ENCODE measurements around the gene STING1. TPM values are rescaled to one million over a fixed set of nuclear protein-coding genes. Genes with fewer than 3 reads are reported as not detected.
"Not testable (repeated sequence)": the region's sequence is repeated elsewhere in the genome, so short reads cannot be mapped to it uniquely, and the experiment has no call there.

The STING1 gene
- total RNA-seq, 1 experiment from 2014 or later: not detected

DNA sequence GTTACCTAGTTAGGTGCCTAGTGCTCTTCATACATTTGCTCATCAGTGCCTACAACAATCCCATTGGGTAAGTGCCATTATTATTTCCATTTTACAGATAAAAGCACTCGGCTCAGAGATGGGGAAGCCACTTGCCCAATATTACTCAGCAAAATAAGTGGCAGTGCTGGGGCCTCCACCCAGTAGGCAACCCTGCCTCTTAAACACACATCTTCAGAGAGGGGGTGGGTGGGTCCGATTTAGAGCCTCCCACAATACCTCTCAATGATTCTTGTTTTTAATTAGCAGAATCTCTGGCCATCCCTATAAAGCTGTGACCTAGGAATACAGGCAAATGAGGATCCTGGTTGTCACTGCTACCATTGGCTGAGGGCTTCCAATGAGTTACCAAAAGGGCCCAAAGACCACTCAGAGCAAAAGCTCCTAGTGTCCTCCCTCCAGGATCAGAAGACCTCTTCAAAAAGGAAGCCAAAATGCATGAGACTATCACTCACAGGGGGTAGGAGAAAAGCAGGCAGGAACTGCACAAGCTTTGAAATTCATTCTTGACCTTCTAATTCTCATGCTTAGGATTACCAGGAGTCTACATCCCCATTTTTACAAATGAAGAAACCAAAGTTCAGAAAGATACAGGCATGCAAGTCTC is 42.5 kb upstream of the STING1 start:
- Histone ChIP-seq H4K20me1 (ENCODE audit: insufficient read depth, low read depth, low read length) (no peaks in the 10 kb centered on the region), H3K27me3 (ENCODE audit: low read length) (no peaks in the 10 kb centered on the region), H3K9ac (ENCODE audit: low read length) (no peak overlapping the region), H3K4me3 (ENCODE audit: low read length) (no peak overlapping the region), H3K9me3 (ENCODE audit: low read length) (no peaks in the 10 kb centered on the region), H3K9me2 (replicated peaks; ENCODE audit: insufficient read depth, low read length) (no peaks in the 10 kb centered on the region), H3K36me3 (ENCODE audit: insufficient read depth, low read length) (no peaks in the 10 kb centered on the region), H3K27ac (ENCODE audit: low read length) (no peak overlapping the region), H3K4me1 (ENCODE audit: low read length) (peaks cover 21% of the 10 kb centered on the region), H3K4me2 (ENCODE audit: low read depth, low read length, poor library complexity, severe bottlenecking) (no peak overlapping the region), H2AFZ (ENCODE audit: low read length) (no peak overlapping the region), H3K79me2 (ENCODE audit: low read length) (no peaks in the 10 kb centered on the region)
- no peak for DNase-seq

- Histone ChIP-seq H3K9me2 (replicated peaks; ENCODE audit: insufficient read depth, low read length) (no peaks in the 10 kb centered on the region), H3K9me3 (ENCODE audit: low read length) (no peaks in the 10 kb centered on the region), H2AFZ (ENCODE audit: low read length) (no peak overlapping the region; the same call in 1 of the 2 replicates), H3K36me3 (ENCODE audit: insufficient read depth, low read length) (no peaks in the 10 kb centered on the region), H3K4me1 (ENCODE audit: low read length) (peaks cover 21% of the 10 kb centered on the region), H3K27me3 (ENCODE audit: low read length) (no peaks in the 10 kb centered on the region), H3K79me2 (ENCODE audit: low read length) (no peaks in the 10 kb centered on the region), H3K9ac (ENCODE audit: low read length) (no peak overlapping the region), H3K4me3 (ENCODE audit: low read length) (no peak overlapping the region), H3K27ac (ENCODE audit: low read length) (no peak overlapping the region), H3K4me2 (ENCODE audit: low read depth, low read length, poor library complexity, severe bottlenecking) (peak overlapping the region; percentile 40), H4K20me1 (ENCODE audit: insufficient read depth, low read depth, low read length) (no peaks in the 10 kb centered on the region)
- no peak for DNase-seq
Measured at GRCh38 chr5:139524446-139524845, 41.9 kb upstream of the STING1 start.

GRCh38 chr5:139523635-139524445 is 41.3 kb upstream of the STING1 start:
- H3K27me3 ChIP-seq (ENCODE audit: low read length): no peaks in the 10 kb centered on the region
- H3K9me2 ChIP-seq (replicated peaks; ENCODE audit: insufficient read depth, low read length): no peaks in the 10 kb centered on the region
- H3K4me3 ChIP-seq (ENCODE audit: low read length): no peak overlapping the region
- H2AFZ ChIP-seq (ENCODE audit: low read length): no peak overlapping the region; the same call in 1 of the 2 replicates
- H3K79me2 ChIP-seq (ENCODE audit: low read length): no peaks in the 10 kb centered on the region
- peaks cover 21% of the 10 kb centered on the region for H3K4me1 ChIP-seq (ENCODE audit: low read length)
- 0 out of 2 replicates have a peak overlapping the region, but pooled peaks have one; percentile 7 for H3K9ac ChIP-seq (ENCODE audit: low read length)
- H3K27ac ChIP-seq (ENCODE audit: low read length): no peak overlapping the region
- no peak for DNase-seq
- peak overlapping the region; percentile 40 for H3K4me2 ChIP-seq (ENCODE audit: low read depth, low read length, poor library complexity, severe bottlenecking)
- no peaks in the 10 kb centered on the region for H3K36me3 ChIP-seq (ENCODE audit: insufficient read depth, low read length)
- H4K20me1 ChIP-seq (ENCODE audit: insufficient read depth, low read depth, low read length): no peaks in the 10 kb centered on the region
- no peaks in the 10 kb centered on the region for H3K9me3 ChIP-seq (ENCODE audit: low read length)

DNA sequence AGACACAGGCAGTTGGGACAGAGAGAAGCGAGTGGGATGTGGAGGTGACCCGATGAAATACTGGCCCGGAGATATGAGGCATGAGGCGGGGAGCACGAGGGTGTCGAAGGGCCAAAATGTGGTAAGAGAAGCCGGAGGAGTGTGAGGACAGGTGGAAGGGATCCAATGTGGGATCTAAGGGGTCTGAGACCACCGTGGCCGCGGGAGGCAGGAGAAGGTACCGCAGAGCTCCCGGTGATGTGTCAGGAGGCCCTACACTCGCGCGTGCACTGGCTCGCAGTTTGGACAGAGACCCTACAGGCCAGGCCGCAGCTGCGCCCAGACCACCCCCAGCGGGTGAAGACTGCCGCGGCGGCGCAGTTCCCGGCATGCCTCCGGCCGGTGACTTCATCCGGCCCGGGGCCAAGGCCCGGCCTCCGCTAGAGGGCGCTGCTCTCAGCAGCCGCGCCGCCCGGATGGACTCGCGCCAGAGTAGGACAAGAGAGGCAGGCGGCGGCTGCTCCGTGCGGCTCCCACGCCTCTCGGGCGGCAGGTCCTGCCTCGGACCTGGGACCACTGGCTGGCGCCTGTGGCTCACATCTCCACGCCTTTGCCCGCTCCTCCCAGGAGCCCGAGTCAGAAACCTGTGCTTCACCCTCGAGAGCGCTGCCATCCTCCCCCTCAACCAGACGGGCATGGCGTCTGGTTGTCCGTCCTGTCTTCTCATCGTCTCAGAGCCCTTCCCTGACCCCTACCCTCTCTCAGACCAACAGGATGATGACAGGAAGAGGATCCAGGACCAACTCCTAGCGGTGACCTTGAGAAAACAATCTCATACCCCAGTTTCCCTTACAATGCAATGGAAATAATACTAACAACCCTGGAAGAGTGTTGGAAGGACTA is 35.4 kb upstream of the STING1 start:
- peak; percentile 96 for DNase-seq
- Histone ChIP-seq H3K9me3 (ENCODE audit: low read length) (no peaks in the 10 kb centered on the region), H3K27me3 (ENCODE audit: low read length) (no peaks in the 10 kb centered on the region), H3K9me2 (replicated peaks; ENCODE audit: insufficient read depth, low read length) (no peaks in the 10 kb centered on the region), H4K20me1 (ENCODE audit: insufficient read depth, low read depth, low read length) (no peaks in the 10 kb centered on the region), H3K79me2 (ENCODE audit: low read length) (no peaks in the 10 kb centered on the region), H3K4me1 (ENCODE audit: low read length) (peaks cover 26% of the 10 kb centered on the region), H3K36me3 (ENCODE audit: insufficient read depth, low read length) (no peaks in the 10 kb centered on the region), H3K4me3 (ENCODE audit: low read length) (peak overlapping the region; percentile 74), H3K9ac (ENCODE audit: low read length) (peak overlapping the region; percentile 86), H3K4me2 (ENCODE audit: low read depth, low read length, poor library complexity, severe bottlenecking) (peak overlapping the region; percentile 92), H3K27ac (ENCODE audit: low read length) (no peak overlapping the region), H2AFZ (ENCODE audit: low read length) (peak overlapping the region; percentile 90)

- no peaks in the 10 kb centered on the region for H3K9me3 ChIP-seq (ENCODE audit: low read length)
- no peak overlapping the region for H3K27ac ChIP-seq (ENCODE audit: low read length)
- H3K4me1 ChIP-seq (ENCODE audit: low read length): peaks cover 23% of the 10 kb centered on the region
- no peaks in the 10 kb centered on the region for H3K36me3 ChIP-seq (ENCODE audit: insufficient read depth, low read length)
- no peaks in the 10 kb centered on the region for H4K20me1 ChIP-seq (ENCODE audit: insufficient read depth, low read depth, low read length)
- DNase-seq: no peak
- H3K4me3 ChIP-seq (ENCODE audit: low read length): no peak overlapping the region
- H3K9ac ChIP-seq (ENCODE audit: low read length): no peak overlapping the region
- H3K4me2 ChIP-seq (ENCODE audit: low read depth, low read length, poor library complexity, severe bottlenecking): no peak overlapping the region
- H2AFZ ChIP-seq (ENCODE audit: low read length): no peak overlapping the region
- H3K79me2 ChIP-seq (ENCODE audit: low read length): no peaks in the 10 kb centered on the region
- H3K27me3 ChIP-seq (ENCODE audit: low read length): no peaks in the 10 kb centered on the region
- no peaks in the 10 kb centered on the region for H3K9me2 ChIP-seq (replicated peaks; ENCODE audit: insufficient read depth, low read length)
Measured at GRCh38 chr5:139514486-139514856, 31.9 kb upstream of the STING1 start.

DNA sequence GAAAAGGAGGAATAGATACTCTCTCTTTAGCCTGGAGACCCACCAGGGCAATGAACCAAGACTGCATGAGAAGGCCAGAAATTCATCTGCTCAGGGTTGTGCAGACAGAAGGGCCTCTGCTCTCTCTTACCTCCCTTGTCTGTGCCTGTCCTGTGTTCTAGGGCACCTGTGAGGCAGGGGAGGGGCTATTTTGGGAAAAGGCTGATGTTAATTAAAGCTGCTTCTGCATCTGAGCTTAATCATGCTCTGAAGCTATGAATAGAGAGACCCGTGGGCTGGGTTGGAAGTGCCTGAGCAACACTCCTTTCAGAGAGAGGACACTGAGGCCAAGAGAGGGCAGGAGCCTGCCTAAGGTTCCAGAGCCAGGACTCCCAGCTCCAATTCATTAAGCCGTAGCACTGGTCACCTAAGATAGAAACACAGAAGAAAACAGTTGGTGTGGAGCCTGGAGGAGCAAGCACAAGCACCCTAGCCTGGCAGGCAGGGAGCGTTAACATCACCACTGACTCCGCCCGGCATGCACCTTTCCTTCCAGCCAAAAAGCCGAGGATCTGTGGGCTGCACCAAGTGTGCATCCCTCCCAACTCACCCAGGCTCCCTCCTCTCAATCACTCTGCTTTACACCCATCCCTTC is 31.4 kb upstream of the STING1 start:
- Histone ChIP-seq H4K20me1 (ENCODE audit: insufficient read depth, low read depth, low read length) (no peaks in the 10 kb centered on the region), H3K27me3 (ENCODE audit: low read length) (no peaks in the 10 kb centered on the region), H3K4me1 (ENCODE audit: low read length) (peaks cover 23% of the 10 kb centered on the region), H2AFZ (ENCODE audit: low read length) (no peak overlapping the region; the same call in 1 of the 2 replicates), H3K4me2 (ENCODE audit: low read depth, low read length, poor library complexity, severe bottlenecking) (no peak overlapping the region), H3K9ac (ENCODE audit: low read length) (0 out of 2 replicates have a peak overlapping the region, but pooled peaks have one; percentile 10), H3K27ac (ENCODE audit: low read length) (no peak overlapping the region), H3K79me2 (ENCODE audit: low read length) (no peaks in the 10 kb centered on the region), H3K9me3 (ENCODE audit: low read length) (no peaks in the 10 kb centered on the region), H3K4me3 (ENCODE audit: low read length) (no peak overlapping the region), H3K36me3 (ENCODE audit: insufficient read depth, low read length) (no peaks in the 10 kb centered on the region), H3K9me2 (replicated peaks; ENCODE audit: insufficient read depth, low read length) (no peaks in the 10 kb centered on the region)
- no peak for DNase-seq

GRCh38 chr5:139513434-139513833 is 30.9 kb upstream of the STING1 start:
- not testable (repeated sequence) for H4K20me1 ChIP-seq (ENCODE audit: insufficient read depth, low read depth, low read length); H3K79me2 ChIP-seq (ENCODE audit: low read length); H3K36me3 ChIP-seq (ENCODE audit: insufficient read depth, low read length); H3K9me2 ChIP-seq (replicated peaks; ENCODE audit: insufficient read depth, low read length); H3K4me2 ChIP-seq (ENCODE audit: low read depth, low read length, poor library complexity, severe bottlenecking); H3K9me3 ChIP-seq (ENCODE audit: low read length); H3K4me3 ChIP-seq (ENCODE audit: low read length); H2AFZ ChIP-seq (ENCODE audit: low read length); H3K27me3 ChIP-seq (ENCODE audit: low read length); H3K27ac ChIP-seq (ENCODE audit: low read length)
- DNase-seq: peak; percentile 81
- Histone ChIP-seq H3K4me1 (ENCODE audit: low read length) (peaks cover 21% of the 10 kb centered on the region), H3K9ac (ENCODE audit: low read length) (0 out of 2 replicates have a peak overlapping the region, but pooled peaks have one; percentile 10)

All from Karpas-422 (cell line).